ENCODE data around the gene TAF9B. TPM values are rescaled to one million over a fixed set of nuclear protein-coding genes. Genes with fewer than 3 reads are reported as not detected.
"Not testable (repeated sequence)": the region's sequence is repeated elsewhere in the genome, so short reads cannot be mapped to it uniquely, and the experiment has no call there.

The TAF9B gene
- polyA plus RNA-seq, 12 donors = 26.6 to 38.5 (median 35.3) TPM; not detected in 1

DNA sequence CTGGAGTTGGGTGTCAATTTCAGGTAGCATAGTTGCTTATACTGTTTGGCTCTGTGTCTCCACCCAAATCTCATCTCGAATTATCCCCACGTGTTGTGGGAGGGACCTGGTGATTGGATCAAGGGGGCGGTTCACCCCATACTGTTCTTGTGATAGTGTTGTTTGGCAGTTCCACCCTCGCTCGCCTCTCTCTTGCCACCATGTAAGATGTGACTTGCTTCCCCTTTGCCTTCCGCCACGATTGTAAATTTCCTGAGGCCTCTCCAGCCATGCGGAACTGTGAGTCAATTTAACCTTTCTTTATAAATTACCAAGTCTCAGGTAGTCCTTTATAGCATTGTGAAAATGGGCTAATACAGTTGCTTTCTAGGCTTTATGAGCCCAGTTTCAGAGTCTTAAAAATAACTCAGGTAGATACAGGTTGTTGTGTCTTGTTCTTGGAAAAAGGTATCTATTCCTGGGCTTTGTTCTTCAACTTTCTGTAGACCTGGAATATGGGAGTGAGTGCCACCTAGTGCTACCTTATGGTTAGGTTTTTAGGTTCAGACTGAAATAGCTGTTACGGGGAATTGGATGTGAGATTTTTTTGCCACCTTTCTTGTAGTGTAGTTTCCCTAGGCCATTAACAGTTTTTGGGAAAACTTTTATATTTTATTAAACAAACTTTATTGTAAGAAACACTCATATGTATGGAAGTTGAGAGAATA is 19.8 kb downstream of the TAF9B start:
- no peak for DNase-seq

DNA sequence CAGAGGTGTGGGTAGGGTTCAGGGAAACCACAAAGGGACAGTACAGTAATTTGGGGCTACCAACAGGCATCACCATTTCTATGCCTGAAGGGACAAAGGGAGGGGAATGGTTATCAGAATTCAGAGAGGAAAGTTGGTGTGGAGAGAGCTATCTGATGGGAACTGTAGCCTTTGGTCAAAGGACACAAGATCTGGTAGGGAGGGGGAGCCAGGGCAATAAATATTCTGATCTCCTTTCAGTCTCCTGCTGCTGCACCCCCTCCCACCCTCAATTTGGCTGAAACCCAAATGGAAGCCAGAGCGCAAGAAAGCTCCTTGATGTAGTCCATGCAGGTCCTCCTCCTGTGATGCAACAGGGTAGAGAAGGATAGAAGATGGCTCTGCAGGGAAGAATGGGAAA is 20.8 kb downstream of the TAF9B start:
- DNase-seq = no peak

DNA sequence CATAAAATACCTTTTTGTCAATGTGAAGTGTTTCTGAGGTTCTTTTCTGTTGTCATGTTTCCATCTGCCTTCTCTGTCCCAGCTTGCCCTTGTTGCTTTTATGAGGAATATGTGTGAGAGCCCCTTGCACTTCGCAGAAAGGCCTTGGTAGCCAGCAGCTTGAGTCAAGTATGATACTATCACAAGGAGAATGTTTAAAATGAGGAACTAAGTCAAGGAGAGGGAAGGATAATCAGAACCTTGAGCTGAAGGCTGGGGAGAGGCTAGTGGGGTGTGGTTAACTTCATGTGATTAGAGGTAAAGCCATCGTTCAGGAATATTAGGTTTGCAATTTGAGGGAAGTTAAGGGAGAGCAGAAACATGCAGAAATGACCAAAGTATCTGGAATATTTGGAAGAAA is 22.7 kb downstream of the TAF9B start:
- no peak for DNase-seq

DNA sequence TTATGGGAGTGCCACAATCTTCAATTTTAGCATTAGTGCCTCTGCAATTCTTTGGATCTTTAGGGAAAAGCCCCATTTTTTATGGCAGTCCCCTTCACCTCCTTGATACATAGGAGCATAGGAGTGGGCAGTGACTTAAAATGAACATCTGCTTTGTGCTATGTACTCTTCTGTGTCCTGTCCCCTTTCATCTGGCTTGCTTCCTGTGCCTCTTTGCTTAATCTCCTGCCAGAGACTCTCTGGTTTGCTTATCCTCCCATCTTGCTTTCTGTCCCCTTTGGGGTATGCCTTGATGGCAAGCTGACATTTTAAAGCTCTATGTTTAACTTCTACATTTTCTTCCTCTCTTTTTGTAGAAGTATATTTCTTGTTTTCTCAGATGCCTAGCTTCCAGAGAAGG is 23.1 kb downstream of the TAF9B start:
- no peak for DNase-seq

DNA sequence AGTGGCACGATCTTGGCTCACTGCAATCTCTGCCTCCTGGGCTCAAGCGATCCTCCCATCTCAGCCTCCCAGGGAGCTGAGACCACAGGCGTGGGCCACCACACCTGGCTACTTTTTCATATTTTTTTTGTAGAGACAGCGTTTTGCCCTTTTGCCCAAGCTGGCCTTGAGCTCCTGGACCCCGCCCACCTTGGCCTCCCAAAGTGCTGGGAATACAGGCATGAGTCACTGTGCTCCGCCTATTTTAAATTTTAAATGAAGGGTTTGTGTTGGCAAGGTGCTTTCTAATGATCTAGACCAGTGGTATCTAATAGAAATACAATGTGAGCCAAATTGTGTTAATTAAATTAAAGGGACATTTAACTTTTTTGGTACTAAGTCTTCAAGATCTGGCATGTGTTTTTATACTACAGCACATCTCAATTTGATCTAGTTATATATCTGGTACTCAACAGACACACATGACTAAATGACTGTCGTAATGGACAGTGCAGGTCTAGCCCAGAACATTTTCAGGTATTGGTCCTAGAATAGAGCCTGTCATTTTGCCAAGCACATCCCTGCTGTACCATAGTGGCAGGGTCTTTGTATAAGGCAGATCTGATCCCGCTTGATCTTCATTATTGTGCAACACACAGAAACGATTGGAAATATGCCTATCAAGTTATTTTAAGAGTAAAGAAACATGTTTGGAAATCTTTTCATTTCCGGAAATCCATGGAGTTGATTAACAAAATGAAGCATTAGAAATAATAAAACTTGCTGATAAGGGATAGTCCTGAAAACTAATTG is 28.1 kb downstream of the TAF9B start:
- DNase-seq = no peak

DNA sequence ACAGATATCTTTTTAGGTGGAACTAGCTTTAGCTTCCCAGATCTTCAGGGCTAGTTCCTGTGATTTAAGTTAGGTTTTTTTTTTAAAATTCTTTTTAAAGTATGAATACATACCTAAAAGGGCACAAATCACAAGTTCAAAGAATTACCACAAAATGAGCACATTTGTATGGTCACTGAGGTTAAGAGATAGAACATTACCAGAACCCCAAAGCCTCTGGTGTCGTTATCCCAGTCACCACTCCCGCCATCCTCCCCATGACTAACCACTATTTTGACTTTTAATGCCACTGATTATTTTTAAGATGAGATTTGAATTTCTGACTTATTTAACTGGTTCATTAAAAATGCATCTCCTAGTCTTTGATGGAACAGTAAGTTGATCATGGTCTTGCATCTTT is 30.0 kb downstream of the TAF9B start:
- no peak for DNase-seq

DNA sequence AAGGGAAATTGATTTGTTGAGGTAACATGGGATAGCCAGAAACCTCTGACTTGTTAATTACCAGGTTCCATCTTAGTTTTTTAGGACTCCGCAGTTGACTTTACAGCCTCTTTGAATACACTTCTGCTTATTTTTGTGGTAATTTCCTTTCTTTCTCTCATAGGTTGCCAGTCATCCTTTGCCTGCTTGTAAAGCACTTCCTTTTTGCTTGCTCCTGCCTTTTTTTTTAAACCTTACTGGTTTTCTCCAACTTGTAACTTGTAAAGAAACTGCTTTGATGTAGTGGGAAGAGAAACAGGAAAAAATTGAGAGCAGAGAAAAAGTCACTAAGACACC is 32.8 kb downstream of the TAF9B start:
- DNase-seq = no peak

DNA sequence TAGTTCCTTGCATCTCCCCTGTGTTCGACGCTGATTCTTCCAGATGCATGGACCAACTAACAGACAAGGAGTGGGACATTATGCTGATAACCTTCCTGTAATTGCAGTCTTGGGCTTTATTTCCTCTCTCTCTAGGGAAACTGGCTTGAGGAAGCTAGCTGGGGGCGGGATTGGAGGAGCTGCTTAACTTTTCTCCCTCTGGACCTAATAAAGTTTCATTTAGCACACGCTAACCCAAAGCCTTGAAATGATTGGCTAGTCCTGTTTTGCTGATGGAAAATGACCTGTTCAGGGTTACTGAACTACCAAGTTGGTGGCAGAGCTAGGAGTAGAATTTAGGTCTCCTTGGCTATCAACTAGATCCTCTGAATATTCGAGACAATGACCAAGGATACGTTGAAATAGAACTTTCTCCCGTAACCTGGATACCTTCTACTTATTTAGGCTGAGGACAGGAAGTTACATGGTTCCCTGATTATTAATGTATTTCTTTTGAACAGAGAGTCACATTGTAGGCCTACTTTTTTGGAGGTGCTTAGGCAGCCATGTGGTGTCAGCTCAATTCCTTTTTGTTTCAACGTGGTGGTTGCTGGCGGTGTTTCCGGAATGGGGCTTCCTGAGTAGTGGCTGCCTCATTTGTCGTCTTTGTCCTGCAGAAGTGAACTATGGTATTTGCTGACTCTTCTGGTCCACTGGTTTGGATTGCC is 33.4 kb downstream of the TAF9B start:
- no peak for DNase-seq

DNA sequence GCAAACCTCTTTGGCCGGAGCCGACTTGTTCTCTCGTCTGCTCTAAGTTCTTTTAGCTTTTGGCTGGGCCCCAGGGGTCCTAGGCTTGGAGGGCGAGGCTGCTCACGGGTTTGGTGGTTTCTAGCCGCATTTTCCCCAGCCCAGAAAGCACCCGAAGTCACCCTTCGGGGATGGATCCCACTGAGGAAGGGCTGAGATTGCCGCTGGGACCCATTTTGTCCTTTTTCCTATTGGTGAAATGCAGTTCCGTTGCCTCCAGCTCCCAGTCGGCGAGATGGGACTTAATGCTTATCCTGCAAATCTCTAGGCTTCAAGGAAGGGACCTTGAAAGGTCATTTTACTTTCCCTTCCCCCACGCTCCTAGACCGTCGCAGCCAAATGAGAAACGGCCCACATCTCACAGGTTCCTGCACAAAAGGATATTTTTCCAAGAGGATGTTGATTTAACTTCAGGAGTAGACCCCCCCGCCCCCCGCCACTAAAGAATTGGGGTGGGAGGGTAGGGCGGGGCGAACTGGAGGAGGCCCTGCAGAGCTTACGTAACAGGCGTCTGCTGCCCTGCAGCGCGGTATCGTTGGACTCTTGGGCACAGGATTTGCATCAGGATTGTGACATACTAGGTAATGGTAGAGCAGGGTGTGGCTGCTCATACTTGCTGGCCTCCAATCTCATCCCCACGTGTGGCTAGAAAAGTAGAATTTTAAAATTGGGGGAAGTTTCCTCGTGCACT is 34.8 kb downstream of the TAF9B start:
- DNase-seq = peak; percentile 29

DNA sequence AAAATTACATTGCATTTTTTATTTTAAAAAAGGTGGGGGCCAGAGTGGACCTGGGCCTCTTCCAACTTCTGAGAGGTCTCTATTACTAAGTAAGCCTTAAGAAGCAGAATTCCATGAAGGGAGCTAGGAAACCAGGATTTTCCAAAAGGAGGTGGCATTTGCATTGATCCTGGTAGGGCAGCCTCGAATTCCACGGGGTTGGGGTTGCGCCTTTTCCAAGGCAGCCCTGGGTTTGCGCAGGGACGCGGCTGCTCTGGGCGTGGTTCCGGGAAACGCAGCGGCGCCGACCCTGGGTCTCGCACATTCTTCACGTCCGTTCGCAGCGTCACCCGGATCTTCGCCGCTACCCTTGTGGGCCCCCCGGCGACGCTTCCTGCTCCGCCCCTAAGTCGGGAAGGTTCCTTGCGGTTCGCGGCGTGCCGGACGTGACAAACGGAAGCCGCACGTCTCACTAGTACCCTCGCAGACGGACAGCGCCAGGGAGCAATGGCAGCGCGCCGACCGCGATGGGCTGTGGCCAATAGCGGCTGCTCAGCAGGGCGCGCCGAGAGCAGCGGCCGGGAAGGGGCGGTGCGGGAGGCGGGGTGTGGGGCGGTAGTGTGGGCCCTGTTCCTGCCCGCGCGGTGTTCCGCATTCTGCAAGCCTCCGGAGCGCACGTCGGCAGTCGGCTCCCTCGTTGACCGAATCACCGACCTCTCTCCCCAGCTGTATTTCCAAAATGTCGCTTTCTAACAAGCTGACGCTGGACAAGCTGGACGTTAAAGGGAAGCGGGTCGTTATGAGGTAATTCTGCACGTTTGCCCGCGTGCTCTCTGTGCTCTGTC is 35.6 kb downstream of the TAF9B start, which contains the start of gene PGK1:
Gene PGK1, plus strand, starts transcription at position 626 of the 824 bp plus-strand sequence. Its CDS starts 93 bp downstream, at position 719.
- peak; percentile 94 for DNase-seq

DNA sequence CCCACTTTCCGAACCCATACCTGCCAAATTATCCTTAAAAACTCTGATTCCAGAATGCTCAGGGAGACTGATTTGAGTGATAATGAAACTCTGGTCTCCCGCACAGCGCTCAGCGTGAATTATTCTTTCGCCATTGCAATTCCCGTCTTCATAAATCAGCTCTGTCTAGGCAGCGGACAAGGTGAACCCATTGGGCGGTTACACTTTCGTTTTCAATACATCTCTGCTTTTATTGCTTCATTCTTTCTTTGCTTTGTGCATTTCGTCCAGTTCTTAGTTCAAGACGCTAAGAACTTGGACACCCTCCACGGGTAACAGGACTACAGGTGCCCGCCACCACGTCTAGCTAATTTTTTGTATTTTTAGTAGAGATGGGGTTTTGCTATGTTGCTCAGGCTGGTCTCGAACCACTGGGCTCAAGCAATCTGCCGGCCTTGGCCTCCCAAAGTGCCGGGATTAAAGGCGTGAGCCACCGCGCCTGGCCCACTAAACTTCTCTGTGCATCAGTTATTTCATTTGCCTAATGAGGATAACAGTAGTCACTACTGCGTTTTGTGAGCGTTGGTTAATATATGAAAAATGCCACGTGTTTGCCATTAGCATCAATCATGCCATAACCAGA is 36.3 kb downstream of the TAF9B start:
- no peak for DNase-seq

DNA sequence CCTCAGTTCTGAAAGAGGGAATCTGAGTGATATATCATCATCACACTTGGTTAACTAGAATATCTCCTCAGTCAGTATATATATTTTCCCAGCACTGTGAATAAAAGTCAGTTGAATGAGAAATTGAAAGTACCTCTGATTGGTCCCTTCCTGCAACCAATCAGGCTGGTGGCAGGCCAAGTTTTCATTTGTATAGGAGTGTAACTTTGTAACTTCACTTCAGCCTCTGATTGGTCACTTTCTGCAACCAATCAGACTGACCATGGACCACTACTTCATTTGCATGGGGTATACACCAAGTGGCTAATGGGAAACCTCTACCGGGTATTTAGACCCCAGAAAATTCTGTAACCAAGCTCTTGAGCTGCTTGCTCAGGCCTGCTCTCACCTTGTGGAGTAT is 37.4 kb downstream of the TAF9B start:
- no peak for DNase-seq

DNA sequence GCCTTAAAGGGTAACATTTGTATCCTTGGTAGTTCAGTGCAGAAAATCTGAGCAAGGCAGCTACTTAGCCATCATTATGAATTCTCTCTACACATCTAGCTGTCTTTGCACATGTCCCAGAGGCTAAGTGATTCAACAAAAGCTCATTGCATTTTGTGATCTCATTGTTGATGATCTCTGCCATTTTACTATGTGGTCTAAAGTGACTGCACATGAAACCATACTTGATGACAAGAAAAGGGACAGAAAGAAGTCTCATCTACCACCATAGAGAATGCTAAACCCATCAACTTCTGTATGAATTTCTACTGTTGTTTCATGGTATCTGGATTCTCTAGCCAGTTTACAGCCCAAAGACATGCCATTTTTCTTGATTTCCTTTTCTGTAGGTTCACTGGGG is 41.3 kb downstream of the TAF9B start:
- DNase-seq = no peak

DNA sequence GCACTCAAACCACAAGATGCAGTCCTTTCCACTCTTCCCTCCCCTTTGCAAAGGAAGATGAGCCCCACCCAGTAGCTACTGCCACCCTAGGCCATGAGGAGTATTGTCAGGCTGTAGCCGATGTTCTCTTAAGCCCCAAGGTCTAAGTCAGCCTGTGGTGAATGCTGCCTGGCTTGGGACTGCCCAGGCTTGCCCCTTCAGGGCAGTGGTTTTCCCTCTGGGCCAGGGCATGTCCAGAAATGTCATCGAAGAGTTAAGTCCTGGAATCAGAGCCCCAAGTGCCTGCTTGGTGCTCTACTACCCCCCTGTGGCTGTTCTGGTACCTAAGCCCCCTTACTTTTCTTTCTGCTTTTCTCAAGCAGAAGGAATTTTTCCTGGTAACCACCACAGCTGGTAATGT is 47.2 kb downstream of the TAF9B start:
- DNase-seq = no peak

DNA sequence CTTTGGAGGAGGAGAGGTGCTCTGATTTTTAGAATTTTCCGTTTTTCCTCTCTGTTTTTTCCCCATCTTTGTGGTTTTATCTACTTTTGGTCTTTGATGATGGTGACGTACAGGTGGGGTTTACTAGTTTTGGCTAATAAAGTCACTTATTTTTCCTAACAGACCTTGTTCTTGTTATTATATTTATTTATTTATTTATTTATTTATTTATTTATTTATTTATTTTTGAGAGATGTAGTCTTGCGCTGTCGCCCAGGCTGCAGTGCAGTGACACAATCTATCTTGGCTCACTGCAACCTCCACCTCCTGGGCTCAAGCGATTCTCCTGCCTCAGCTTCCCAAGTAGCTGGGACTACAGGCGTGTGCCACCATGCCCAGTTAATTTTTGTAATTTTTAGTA is 58.0 kb downstream of the TAF9B start:
- not testable (repeated sequence) for DNase-seq

Other genes starting within 250 kb of the TAF9B start
- 10 to 100 TPM in 11 of 12 donors, not detected in 1; 39.7 to 56.2 (median 48.3) TPM for gene MAGT1, start 244.2 kb downstream of the TAF9B start, polyA plus RNA-seq (ENCODE audit: insufficient read length in 12 of 12)
- gene COX7B, start 240.2 kb downstream of the TAF9B start, polyA plus RNA-seq (ENCODE audit: insufficient read length in 12 of 12) = 100 to 1,000 TPM in 11 of 12 donors, not detected in 1; 201 to 304 (median 278) TPM
- 10 to 100 TPM in 6 of 12 donors, 1 to 10 TPM in 5, not detected in 1; 7.5 to 11.5 (median 10.1) TPM for gene ATP7A, start 229.0 kb downstream of the TAF9B start, polyA plus RNA-seq (ENCODE audit: insufficient read length in 12 of 12)
- gene PGAM4, start 170.0 kb downstream of the TAF9B start, polyA plus RNA-seq (ENCODE audit: insufficient read length in 12 of 12) = under 1 TPM in 5 of 12 donors, not detected in 7; 0.27 to 0.95 (median 0.42) TPM
- gene PGK1, start 35.4 kb downstream of the TAF9B start, polyA plus RNA-seq (ENCODE audit: insufficient read length in 12 of 12) = 100 to 1,000 TPM; 109 to 329 (median 275) TPM
- 10 to 100 TPM in 5 of 12 donors, 1 to 10 TPM in 6, not detected in 1; 5.8 to 14.8 (median 9.5) TPM for gene CYSLTR1, start 188.0 kb upstream of the TAF9B start, polyA plus RNA-seq (ENCODE audit: insufficient read length in 12 of 12)

All from muscle of arm (tissue), 12 donors.